ENCODE data around the gene SH3RF3.

SH3RF3 gene

DNA sequence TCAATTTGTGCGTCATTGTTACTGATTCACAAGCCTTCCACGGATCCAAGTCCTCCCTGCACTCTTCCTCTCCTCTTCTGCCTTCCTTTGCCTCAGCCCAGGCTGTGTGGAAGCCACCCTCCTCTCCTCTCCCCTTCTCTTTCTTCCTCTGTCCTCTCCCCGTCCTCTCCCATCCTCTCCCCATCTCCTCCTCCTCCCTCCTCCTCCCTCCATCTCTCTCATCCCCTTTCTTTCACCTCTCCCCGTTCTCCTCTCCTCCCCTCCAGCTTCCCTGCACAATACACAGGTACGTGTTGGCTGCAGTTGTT, 301.3 kb downstream of the SH3RF3 start:
- DNase-seq (ENCODE audit: low read depth in 2 of 2), result no peak

DNA sequence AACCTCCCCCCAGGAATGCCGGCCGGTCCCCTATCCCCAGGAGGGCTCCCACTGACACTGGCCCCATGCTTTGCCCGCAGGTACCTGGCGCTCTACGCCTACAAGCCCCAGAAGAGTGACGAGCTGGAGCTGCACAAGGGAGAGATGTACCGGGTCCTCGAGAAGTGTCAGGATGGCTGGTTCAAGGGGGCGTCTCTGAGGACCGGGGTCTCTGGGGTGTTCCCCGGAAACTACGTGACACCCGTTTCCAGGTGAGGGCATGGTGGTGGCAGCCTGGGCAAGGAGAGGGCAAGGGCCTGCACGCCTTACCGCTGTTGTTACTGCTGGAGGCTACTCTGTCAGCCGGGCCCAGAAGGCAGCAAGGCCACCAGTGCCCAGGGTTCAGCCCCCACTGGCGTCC, 303.4 kb downstream of the SH3RF3 start:
- no peak for DNase-seq (ENCODE audit: low read depth in 2 of 2)

DNA sequence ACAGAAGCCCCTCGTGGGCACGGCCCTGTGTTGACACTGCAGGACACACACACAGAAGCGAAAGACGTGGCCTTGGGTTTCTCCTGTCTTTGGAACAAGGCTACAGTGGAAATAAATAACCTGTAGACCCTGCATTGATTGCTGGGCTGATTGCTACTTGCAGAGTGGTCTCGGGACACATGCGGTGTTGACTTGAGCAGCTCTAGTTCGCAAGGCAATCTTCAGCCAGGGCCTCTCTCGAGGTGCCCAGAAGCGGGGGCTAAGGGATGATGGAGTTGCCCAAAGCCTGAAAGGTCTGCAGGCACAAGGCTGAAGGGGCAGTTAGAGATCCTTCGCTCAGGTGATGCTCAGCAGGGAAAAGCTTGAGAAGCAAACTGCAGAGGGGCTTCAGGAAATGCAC, 304.5 kb downstream of the SH3RF3 start:
- no peak for DNase-seq (ENCODE audit: low read depth in 2 of 2)

DNA sequence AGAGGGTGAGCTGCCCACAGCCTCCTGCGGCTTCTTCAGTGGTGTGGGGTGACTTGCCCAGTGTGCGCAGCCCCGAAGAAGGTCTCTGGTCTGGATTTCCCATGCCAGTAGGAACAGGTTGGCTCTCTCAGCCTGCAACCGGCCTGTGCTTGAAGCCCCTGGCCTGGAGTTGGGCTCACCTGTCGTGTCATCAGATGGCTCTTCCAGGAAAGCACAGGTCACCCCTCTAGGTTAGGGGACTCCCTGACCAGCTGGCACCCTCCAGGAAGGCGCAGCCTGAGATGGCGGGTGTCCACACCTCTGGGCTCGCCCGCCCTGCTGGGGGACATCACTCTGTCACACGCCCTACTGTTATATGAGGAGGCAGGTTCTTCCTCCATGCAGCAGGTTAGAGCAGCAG, 304.9 kb downstream of the SH3RF3 start:
- DNase-seq (ENCODE audit: low read depth in 2 of 2), result no peak

DNA sequence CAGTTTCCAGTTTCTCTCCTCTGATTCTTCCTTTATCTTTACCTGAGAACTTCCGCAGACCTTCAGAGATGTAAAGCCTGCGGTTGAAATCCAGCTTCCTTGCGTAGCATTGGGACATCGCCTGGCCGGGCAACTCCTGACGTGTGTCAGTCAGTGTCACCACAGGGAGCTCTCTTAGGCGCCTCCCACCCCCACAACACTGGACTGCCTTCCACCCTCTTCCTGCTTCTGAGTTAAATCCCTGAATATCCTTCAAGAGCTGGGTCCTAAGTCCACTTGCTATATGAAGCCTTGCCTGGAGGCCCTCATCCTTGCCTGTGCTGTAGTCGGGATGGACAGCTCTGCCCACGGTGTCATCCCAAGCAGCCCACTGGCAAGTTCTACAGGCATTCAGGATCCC, 305.3 kb downstream of the SH3RF3 start:
- DNase-seq (ENCODE audit: low read depth in 2 of 2), result no peak

DNA sequence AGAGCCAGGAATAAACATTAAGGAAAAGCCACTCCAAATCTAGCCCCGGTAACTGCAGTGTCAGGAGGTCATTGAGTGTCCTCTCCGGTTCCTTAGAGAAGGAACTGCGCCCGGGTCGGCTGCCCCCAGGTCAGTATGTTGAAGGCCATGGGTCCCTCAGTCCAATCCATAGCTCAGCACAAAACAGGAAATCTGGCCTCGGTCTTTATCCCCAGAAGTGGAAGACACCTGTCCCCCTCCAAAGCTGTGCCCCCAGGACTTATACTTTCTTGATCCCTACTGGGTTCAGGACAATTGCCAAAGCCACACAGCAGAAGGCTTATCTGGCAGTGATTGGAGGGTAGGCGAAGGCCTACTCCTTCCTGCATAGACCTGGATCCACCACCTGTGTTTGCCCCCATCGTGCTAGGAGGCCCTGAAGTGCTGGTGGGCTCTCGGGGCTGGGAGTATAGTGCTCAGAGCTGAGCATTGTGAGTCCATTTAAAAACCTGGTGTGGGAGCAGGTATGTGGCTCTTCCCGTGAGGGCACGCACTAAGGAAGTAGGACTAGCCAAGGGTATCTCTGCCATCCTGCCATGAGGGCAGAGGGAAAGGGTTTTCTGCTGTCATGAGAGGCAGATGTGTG, 306.2 kb downstream of the SH3RF3 start:
- DNase-seq (ENCODE audit: low read depth in 2 of 2), result no peak

DNA sequence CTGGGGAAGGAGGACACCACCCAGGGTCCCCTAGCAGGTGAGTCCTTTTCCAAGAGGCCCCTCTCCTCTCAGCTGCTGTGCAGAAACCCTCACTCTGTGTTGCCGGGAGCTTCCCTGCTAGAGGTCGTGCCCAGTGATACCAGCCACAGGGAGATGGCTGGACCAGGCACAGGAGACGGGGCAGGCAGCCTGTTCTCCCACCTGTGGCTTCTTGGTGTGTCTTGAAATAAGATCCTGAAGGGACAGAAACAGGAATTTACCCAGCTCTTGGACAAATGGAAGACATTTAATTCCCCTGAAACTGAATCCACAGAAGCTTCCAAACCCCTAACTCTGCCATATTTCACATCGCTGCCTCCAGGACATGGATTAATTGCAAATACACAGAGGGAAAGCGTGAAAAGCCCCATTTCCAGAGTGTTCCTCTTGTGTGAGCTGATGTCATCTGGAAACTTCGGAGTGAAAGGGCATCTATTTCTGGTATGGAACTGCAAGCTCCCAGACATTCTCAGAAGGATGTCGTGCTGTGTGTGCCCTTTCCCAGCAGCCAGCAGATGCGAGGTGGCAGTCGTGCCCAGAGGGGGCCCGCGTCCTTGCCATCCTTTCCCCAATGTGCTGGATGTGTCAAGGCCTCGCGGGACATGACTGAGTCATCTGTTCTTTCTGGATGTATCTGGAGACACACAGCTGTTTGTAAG, 307.0 kb downstream of the SH3RF3 start:
- DNase-seq (ENCODE audit: low read depth in 2 of 2), result no peak

DNA sequence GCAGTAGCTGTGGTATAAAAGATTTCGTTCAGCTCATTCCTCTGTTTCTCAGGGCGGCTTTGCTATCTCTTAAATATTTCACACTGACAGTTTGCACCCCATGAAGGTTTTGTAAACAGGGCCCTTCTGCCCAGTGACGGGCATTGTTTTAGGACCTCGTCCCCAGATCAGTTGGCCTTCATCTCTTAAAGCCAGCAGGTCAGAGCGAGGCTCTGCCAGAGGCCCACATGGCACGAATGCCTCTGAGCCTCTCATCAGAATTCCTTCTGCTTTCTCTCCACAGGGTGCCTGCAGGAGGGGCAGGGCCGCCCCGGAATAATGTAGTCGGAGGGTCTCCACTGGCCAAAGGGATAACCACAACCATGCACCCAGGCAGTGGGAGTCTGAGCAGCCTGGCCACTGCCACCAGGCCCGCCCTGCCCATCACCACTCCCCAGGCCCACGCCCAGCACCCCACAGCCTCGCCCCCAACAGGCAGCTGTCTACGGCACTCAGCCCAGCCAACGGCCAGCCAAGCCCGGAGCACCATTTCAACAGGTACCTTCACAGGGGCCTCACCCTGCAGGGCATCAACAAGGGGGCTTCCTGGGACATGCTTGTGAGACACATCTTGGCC, 307.7 kb downstream of the SH3RF3 start:
- no peak for DNase-seq (ENCODE audit: low read depth in 2 of 2)

DNA sequence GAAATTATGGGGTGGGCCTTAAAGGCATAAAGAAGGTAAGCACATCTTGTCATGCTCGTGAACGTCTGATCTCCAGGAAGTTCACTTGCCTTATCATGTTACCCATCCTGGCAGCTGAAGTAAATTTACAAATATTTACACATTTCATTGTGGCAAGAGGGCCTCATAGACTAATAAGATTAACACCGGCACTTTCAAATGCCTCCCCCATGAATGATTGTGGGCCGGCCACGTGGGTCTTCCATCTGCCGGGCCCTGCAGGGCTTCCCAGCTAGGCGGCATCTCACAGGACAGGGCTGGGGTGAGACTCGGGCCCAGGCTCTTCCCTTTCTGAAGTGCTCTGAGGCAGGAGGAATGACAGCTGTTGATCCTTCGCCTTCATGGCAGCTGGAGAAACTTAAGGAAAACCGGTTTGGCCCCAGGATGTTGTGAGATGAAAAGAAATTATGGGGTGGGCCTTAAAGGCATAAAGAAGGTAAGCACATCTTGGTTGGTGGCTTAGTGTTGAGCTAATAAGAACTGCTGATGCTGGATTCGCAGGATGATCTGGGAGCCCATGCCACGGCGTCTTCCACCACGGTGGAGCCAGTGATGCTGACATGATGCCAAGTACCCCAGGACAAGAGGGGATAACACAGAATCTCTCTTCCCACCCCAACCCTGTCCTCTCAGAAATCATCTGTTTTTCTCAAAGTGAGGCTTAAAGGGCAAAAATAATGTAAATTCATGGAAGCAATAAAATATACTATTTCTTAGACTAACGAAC, 308.5 kb downstream of the SH3RF3 start:
- no peak for DNase-seq (ENCODE audit: low read depth in 2 of 2)

DNA sequence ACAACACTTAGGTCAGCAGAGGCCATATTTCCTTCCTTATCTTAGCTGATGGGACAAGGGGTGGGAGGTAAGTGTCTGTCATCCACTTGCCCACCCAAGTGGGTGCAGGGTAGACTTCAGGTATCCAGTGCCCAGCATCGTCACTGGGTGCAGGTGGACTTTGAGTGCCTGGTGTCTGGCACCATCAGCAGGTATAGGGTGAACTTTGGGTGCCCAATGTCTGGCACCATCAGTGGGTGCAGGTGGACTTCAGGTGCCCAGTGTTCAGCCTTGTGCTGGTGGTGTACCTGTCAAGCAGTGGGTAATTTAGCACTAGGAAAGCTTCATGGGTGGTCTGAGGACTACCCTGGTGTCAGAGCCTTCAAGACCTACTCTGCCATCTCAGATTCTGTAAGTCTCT, 309.1 kb downstream of the SH3RF3 start:
- no peak for DNase-seq (ENCODE audit: low read depth in 2 of 2)

DNA sequence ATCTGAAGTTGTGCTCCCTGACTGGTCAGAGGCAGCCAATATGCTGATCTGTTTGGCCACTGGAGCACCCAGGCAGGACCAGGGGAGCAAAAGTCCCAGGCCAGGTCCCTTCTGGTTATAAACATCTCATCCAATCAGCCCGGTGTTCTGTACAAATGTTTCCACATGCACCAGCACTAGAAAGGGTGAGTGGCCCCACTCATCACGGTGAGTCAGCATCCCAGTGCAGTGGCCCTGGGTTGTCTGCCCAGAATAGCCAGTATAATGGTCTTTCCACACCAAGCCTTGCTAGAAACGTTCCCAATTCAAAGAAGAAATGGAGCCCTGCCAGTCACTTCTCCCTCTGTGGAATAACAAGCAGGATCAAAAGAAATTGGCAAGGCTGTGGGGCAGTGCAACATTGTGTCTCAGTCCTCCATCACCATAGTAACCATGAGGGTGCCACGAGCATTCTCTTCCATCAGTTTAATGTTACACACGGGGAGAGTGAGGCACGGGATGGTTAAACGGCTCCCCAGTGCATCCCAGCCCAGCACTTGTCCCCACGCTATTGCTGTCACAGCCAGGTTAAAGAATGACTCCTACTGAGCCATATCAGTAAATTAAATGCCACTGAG, 309.9 kb downstream of the SH3RF3 start:
- no peak for DNase-seq (ENCODE audit: low read depth in 2 of 2)

DNA sequence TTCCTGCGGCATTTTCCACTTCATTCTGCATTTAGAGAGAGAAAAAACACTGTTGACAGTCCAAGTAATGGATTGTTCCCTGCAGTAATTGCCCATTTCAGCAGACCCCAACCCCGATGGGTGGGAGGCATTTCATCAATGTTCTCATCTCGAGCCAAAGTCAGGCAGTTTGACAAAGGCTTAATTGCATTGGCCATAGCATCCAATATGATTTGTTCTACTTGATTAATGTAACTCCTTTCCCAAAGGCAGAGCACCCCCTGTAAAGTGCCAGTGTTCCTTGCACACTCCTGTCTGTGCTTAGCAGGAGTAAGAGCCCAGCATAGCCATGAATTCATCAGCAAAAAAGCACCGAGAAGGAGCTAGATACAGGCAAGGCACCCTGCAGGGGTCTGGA, 310.4 kb downstream of the SH3RF3 start:
- no peak for DNase-seq (ENCODE audit: low read depth in 2 of 2)

DNA sequence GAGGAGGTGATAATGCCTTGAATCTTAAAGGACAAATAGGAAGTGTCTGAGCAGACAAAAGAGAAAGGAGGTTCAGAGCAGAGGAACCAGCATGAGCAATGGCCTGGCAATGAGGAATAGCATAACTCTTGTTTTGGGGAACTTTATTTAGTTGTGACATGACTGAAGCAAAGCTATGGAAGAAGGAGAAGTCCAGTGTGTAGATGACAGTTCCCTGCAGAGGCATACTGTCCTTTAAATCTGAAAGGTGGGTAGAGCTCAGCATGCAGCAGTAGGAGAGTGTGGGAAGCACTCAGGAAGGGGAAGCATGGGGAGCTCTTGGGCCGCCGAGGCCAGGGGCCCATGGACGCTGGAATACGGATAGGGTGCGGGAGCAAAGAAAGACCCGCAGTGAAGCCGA, 311.0 kb downstream of the SH3RF3 start:
- no peak for DNase-seq (ENCODE audit: low read depth in 2 of 2)

DNA sequence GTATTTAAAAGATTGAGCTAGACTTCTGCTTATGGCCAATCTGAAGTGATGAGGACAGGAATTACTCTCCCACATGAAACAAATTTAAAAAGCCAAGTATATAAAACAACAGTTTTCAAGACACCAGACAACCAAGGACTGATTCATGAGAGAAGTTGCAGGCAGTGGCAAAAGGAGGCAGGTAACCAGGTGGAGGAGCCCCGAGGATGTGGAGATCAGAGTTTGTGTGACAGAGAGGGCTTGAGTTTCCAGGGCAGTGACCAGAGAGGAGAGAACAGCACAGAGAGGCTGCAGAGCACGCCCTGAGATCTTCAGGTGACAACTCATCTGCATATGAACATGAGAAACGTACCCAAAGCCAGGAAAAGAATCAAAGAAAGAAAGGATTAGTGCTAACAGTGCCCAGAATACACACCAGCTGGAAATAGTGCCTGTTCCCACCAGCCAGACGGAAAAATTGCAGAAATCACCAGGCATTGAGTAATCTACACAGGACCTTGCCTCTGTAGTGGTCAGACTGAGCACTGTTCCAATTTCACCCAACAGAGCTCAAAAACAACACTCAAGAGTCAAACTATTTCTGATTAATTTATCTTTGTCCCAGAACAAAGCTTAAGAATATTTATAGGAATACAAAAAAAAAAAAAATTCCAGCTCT, 311.6 kb downstream of the SH3RF3 start:
- DNase-seq (ENCODE audit: low read depth in 2 of 2), result no peak

DNA sequence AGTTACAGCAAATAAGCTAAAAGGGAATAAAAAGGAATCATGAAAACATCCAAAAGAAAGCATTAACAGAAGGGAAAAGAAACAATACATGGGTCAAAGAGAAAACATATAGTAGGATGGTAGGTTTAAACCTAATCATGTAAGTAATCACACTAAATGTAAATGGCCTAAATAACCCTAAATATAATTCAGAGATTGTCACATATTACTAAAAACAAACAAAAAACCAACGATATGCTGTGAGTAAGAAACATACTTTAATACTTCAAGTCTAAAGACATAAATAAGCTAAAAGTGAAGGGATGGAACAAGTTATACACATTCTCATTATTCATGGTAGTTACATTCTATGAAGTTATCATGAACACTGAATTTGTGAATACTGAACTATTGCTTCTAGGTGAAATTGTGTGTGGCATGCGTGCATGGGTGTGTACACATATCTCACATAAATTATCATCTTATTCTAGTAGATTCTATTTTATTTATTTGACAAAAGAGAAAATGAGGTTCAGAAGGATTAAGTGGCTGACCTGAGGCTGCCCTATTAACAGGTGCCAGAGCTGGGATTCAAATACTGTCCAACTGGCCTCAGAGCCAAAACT, 313.8 kb downstream of the SH3RF3 start:
- no peak for DNase-seq (ENCODE audit: low read depth in 2 of 2)

DNA sequence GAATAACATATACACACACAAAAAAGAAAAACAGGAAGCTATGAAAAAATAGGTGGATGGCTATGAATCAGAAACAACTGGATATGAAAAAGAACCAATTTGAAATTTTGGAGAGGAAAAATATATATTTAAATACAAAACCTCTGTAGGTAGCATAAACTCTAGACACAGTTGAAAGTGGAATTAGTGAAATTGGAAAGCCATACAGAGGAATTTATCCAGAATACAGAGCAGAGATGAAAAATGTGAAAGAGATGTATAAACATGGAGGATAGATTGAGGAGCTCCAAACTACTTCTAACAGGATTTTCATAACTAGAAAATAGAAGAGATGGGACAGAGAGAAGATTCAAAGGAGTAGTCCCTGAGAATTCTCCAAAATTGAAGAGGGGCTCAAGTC, 315.9 kb downstream of the SH3RF3 start:
- no peak for DNase-seq (ENCODE audit: low read depth in 2 of 2)

DNA sequence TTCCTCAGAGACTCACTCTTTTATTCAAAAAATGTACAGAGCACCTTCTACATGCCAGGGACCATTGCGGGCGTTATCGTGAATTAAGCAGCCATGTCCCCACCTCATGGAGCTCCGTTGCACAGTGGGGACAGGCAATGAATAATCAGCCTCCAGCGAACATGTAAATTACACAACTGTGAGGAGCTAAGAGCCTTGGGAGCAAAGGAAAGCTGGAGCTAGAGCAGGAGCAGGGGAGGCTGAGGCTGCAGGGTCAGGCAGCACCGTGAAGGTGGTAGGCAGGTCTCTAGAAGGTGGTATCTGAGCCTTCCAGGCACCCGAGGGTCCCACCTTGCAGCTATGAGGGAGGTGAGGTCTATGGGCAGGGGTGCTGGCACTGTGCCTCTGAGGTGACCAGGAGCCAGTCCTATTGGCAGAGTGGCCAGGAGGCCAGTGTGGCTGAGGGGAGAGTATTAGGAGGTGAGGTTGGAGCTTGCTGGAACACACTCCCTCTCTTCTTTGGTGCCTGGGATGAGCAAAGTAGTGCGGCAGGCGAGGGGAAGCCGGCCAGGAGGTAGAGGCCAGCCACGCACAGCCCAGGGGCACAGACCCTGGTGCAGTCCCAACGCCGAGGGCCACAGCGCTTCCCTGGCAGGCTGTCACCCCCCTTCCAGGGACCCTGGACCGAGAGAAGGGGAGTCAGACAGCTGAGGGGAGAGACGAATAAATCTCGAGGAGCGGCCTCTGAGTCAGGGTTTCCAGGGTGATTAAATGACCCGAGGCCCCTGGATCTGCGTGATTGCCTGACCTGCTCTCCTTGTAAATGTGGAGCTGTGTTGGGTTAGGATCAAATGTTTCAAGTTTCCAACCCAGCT, 317.5 kb downstream of the SH3RF3 start:
- DNase-seq (ENCODE audit: low read depth in 2 of 2), result no peak

DNA sequence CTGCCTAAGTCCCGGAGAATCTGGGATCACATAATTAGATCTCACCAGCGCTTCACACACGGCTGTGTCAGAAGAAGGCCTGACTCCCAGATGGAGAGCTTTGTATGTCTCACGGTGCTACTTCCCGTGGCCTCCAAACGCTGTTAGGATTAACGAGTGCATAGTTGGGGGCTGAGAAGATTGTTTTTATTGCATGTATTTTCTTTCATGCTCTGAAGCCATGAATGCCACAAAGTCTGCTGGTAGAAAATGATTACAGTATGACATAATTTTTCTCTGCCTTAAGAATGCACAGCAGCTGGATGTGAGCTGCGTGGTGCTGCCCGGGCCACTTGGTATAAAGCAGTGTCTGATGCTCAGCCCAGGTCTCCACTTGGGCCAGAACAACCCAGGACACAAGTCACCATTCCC, 318.3 kb downstream of the SH3RF3 start:
- DNase-seq (ENCODE audit: low read depth in 2 of 2), result no peak

DNA sequence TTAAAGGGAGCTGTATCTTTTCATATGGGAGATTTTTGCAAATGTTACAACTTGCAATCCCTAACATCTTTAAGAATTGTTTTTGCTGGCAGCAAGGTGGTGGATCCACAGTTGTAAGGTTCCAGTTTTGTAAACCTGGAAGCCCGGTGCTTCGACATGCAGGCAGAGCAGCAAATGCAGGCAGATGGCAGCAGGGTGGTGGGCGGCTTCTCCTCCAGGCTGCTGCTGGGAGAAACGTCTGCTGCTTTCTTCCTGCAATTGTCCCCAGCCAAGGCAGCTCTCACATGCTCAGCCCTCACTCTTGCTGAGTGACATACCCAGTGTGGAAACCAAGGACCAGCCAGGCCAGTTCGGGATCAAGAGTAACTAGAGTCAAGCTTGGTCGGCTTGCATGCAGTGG, 318.8 kb downstream of the SH3RF3 start:
- no peak for DNase-seq (ENCODE audit: low read depth in 2 of 2)

DNA sequence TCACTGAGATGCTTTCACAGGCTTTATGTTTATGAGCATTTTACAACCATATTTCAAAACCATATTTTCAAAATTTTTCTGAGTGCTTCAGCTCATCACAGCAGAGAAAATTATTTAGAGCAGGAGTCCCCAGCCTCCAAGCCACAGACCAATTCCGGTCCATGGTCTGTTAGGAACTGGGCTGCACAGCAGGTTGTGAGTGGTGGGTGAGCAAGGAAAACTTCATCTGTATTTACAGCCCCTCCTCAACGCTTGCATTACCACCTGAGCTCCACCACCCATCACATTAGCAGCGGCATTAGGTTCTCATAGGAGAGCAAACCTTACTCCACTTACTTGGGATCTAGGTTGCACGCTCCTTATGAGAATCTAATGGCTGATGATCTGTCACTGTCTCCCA, 319.2 kb downstream of the SH3RF3 start:
- DNase-seq (ENCODE audit: low read depth in 2 of 2), result no peak

Data from stimulated activated CD4-positive, alpha-beta T cell treated with anti-CD3 and anti-CD28 coated beads, Interleukin-1b, Interleukin-23, amount 100 ng/mL, for 1 hour (primary cell).